ENCODE results near the gene ETV6. TPM values are rescaled to one million over a fixed set of nuclear protein-coding genes. Genes with fewer than 3 reads are reported as not detected.

Gene ETV6
- total RNA-seq, 2 donors from 2014 or later: 41.4 to 58.4 TPM

- ATAC-seq (ENCODE audit: insufficient number of reproducible peaks, low FRiP score, low read depth) (no peak), DNase-seq (ENCODE audit: low spot score) (no peak)
- H3K27me3 ChIP-seq (replicated peaks; ENCODE audit: insufficient read depth): no peaks in the 10 kb centered on the region
- no peaks in the 10 kb centered on the region for H3K36me3 ChIP-seq
- H3K4me1 ChIP-seq (ENCODE audit: control insufficient read depth in 1 of 2, low read depth in 2 of 2): peaks cover 35 to 43% of the 10 kb centered on the region in 2 donors
- TF ChIP-seq, protein P1, sequence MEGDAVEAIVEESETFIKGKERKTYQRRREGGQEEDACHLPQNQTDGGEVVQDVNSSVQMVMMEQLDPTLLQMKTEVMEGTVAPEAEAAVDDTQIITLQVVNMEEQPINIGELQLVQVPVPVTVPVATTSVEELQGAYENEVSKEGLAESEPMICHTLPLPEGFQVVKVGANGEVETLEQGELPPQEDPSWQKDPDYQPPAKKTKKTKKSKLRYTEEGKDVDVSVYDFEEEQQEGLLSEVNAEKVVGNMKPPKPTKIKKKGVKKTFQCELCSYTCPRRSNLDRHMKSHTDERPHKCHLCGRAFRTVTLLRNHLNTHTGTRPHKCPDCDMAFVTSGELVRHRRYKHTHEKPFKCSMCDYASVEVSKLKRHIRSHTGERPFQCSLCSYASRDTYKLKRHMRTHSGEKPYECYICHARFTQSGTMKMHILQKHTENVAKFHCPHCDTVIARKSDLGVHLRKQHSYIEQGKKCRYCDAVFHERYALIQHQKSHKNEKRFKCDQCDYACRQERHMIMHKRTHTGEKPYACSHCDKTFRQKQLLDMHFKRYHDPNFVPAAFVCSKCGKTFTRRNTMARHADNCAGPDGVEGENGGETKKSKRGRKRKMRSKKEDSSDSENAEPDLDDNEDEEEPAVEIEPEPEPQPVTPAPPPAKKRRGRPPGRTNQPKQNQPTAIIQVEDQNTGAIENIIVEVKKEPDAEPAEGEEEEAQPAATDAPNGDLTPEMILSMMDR (IDR thresholded peaks at IDR 0.05): no peak
- no peaks in the 10 kb centered on the region for H3K9me3 ChIP-seq
- peak overlapping the region; percentile 75 to 85 for H3K27ac ChIP-seq
- no peak overlapping the region for H3K4me3 ChIP-seq
Measured at GRCh38 chr12:11731455-11731854, 82.0 kb downstream of the ETV6 start.

GRCh38 chr12:11732023-11732422, 82.5 kb downstream of the ETV6 start:
- H3K9me3 ChIP-seq: no peaks in the 10 kb centered on the region
- H3K4me1 ChIP-seq (ENCODE audit: control insufficient read depth in 1 of 2, low read depth in 2 of 2): peaks cover 35 to 46% of the 10 kb centered on the region in 2 donors
- DNase-seq (ENCODE audit: low spot score): no peak
- H3K4me3 ChIP-seq: no peak overlapping the region
- ATAC-seq (ENCODE audit: insufficient number of reproducible peaks, low FRiP score, low read depth): no peak
- no peaks in the 10 kb centered on the region for H3K27me3 ChIP-seq (replicated peaks; ENCODE audit: insufficient read depth)
- H3K36me3 ChIP-seq: no peaks in the 10 kb centered on the region
- TF ChIP-seq, protein P1 (IDR thresholded peaks at IDR 0.05): no peak
- peak overlapping the region; percentile 75 to 85 for H3K27ac ChIP-seq

DNA sequence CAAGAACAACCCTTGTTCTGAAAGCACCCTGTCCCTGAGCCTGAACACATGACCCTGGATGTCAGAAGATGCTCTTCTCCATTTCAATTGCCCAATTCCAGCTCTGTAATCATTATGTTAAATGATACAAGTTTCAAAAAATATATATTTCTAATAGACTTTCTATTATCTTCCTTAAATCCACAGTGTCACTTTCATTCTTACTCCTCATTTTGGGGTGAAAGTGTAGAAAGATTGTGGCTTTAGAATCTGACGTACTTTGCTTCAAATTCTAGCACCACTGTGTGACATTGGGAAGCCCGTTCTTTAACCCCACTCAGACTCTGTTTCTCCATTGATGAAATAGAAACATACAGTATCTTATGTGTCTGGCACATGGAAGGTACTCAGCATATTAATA, 83.2 kb downstream of the ETV6 start:
- ATAC-seq (ENCODE audit: insufficient number of reproducible peaks, low FRiP score, low read depth) (no peak), DNase-seq (ENCODE audit: low spot score) (no peak)
- TF ChIP-seq, protein P1 (IDR thresholded peaks at IDR 0.05): no peak
- Histone ChIP-seq H3K4me3 (no peak overlapping the region), H3K9me3 (no peaks in the 10 kb centered on the region), H3K27ac (peak overlapping the region; percentile 75 to 85), H3K36me3 (no peaks in the 10 kb centered on the region), H3K4me1 (ENCODE audit: control insufficient read depth in 1 of 2, low read depth in 2 of 2) (peaks cover 33 to 53% of the 10 kb centered on the region in 2 donors), H3K27me3 (replicated peaks; ENCODE audit: insufficient read depth) (no peaks in the 10 kb centered on the region)

DNA sequence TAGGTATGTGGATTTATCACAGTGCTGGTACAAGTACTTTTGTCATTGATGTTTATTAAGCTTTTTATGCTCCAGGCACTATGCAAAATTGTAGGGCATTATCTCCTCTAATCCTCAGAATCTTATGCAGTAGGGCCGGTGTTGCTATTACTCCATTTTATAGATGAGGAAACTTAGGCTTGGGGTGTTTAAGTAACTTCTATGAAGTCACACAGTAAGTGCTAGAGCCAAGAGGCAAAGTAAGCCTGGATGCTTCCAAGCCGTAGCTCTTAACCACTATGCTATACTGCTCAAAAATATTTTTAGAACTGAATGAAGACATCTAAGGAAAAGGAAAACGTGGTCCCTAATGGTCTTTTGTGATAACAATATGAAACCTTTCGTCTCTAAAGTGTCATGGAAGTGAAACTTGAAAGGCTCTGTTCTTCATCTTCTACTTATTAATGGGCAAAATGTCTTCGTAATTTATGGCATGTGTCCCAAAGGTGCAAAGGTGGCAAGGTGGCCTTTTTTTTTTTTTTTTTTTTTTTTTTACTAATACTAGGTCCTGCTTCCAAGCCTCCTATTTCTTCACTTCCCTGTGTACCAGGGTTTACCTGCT, 85.2 kb downstream of the ETV6 start:
- no peak for ATAC-seq (ENCODE audit: insufficient number of reproducible peaks, low FRiP score, low read depth)
- H3K4me1 ChIP-seq (ENCODE audit: control insufficient read depth in 1 of 2, low read depth in 2 of 2): peaks cover 27 to 56% of the 10 kb centered on the region in 2 donors
- H3K27ac ChIP-seq: no peak overlapping the region
- no peaks in the 10 kb centered on the region for H3K27me3 ChIP-seq (replicated peaks; ENCODE audit: insufficient read depth)
- no peaks in the 10 kb centered on the region for H3K36me3 ChIP-seq
- TF ChIP-seq, protein P1 (IDR thresholded peaks at IDR 0.05): no peak
- no peak for DNase-seq (ENCODE audit: low spot score)
- H3K9me3 ChIP-seq: no peaks in the 10 kb centered on the region
- no peak overlapping the region for H3K4me3 ChIP-seq

DNA sequence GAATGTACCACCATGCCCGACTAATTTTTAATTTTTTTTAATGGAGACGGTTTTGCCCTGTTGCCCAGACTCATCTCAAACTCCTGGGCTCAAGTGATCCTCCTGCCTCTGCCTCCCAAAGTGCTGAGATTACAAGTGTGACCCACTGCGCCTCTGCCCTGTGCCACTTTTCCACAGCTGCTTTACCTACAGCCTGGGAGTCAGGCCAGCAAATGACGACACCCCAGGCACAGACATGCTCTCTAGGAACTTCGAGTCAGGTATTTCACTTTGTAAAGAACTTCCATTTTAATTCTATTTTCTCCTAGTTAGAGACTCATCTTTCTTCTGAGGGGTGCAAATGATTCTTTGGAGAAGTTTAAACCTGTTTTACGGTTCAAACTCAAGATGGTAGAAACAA, 89.0 kb downstream of the ETV6 start:
- no peaks in the 10 kb centered on the region for H3K9me3 ChIP-seq
- no peaks in the 10 kb centered on the region for H3K36me3 ChIP-seq
- TF ChIP-seq, protein P1 (IDR thresholded peaks at IDR 0.05): no peak
- DNase-seq (ENCODE audit: low spot score): no peak
- no peak overlapping the region for H3K27ac ChIP-seq
- H3K4me1 ChIP-seq (ENCODE audit: control insufficient read depth in 1 of 2, low read depth in 2 of 2): peaks cover 27 to 55% of the 10 kb centered on the region in 2 donors
- no peak overlapping the region for H3K4me3 ChIP-seq
- no peaks in the 10 kb centered on the region for H3K27me3 ChIP-seq (replicated peaks; ENCODE audit: insufficient read depth)
- no peak for ATAC-seq (ENCODE audit: insufficient number of reproducible peaks, low FRiP score, low read depth)
